CD4-positive, CD25-positive, alpha-beta regulatory T cell (primary cell): Measurements from ENCODE around the gene RPS25. TPM values are rescaled to one million over a fixed set of nuclear protein-coding genes. Genes with fewer than 3 reads are reported as not detected.

Experiments used
- ATAC-seq, 2 donors: fragments of 150-1000 bp; cut with Tn5 transposase; one replicate each; pipeline ENCODE4 v1.10.0; 2021; ENCODE audit warnings: low read depth in 2 of 2, moderate number of reproducible peaks in 2 of 2, moderate library complexity in 1 of 2
- DNase-seq, 3 donors: peaks; one replicate each; pipeline versions ENCODE4 v3.0.0 to v3.0.0-alpha.2; 2012 to 2022; ENCODE audit warnings: mixed read lengths in 1 of 3
- H3K27ac ChIP-seq: one replicate; pipeline ENCODE4 v1.7.0; 2013; ENCODE audit warnings: mild to moderate bottlenecking, low read length; ENCODE audit not compliant: insufficient read depth, poor library complexity, severe bottlenecking
- H3K27me3 ChIP-seq: one replicate; pipeline ENCODE4 v1.7.0; 2013; ENCODE audit warnings: low read length; ENCODE audit not compliant: control insufficient read depth, insufficient read depth
- H3K36me3 ChIP-seq: one replicate; pipeline ENCODE4 v1.7.0; 2013; ENCODE audit warnings: mild to moderate bottlenecking, low read length, moderate library complexity; ENCODE audit not compliant: control insufficient read depth, insufficient read depth
- H3K4me1 ChIP-seq: 2 replicates; pipeline ENCODE4 v1.7.0; 2013; ENCODE audit warnings: mild to moderate bottlenecking, low read length; ENCODE audit not compliant: insufficient read depth, control insufficient read depth, poor library complexity, severe bottlenecking
- H3K4me3 ChIP-seq: one replicate; pipeline ENCODE4 v1.7.0; 2013; ENCODE audit warnings: low read depth, mild to moderate bottlenecking, low read length, moderate library complexity
- H3K9me3 ChIP-seq, 2 experiments: 1 replicate in 1 of 2; 2 replicates in 1 of 2; pipeline ENCODE4 v1.7.0; 2013; ENCODE audit warnings: low read length in 2 of 2, mild to moderate bottlenecking in 1 of 2, moderate library complexity in 1 of 2; ENCODE audit not compliant: control insufficient read depth in 2 of 2
- H3K27ac Mint-ChIP-seq, 3 donors: one replicate each; pipeline ENCODE4 v1.8.0; 2020 to 2022; ENCODE audit warnings: mild to moderate bottlenecking in 3 of 3, mixed read lengths in 3 of 3, moderate library complexity in 2 of 3
- H3K27me3 Mint-ChIP-seq: one replicate; pipeline ENCODE4 v1.8.0; 2022; ENCODE audit warnings: mild to moderate bottlenecking, mixed read lengths
- H3K36me3 Mint-ChIP-seq: one replicate; pipeline ENCODE4 v1.8.0; 2020; ENCODE audit warnings: mixed read lengths
- H3K4me1 Mint-ChIP-seq, 4 donors: one replicate each; pipeline ENCODE4 v1.8.0; 2020 to 2022; ENCODE audit warnings: mixed read lengths in 4 of 4, mild to moderate bottlenecking in 1 of 4
- H3K4me3 Mint-ChIP-seq, 4 donors: one replicate each; pipeline ENCODE4 v1.8.0; 2020 to 2022; ENCODE audit warnings: mild to moderate bottlenecking in 4 of 4, mixed read lengths in 4 of 4, moderate library complexity in 3 of 4
- H3K9me3 Mint-ChIP-seq, 7 donors: one replicate each; pipeline ENCODE4 v1.8.0; 2020 to 2022; ENCODE audit warnings: mixed read lengths in 7 of 7, mild to moderate bottlenecking in 3 of 7, moderate library complexity in 2 of 7
- polyA plus RNA-seq, 4 donors: library from polyadenylated mRNA; unstranded; fragments of 300-500 nt; fragmentation: Illumina TruSeq; gene quantifications; one replicate each; pipeline ENCODE4 v1.2.3, GENCODE V29; 2021
- total RNA-seq: library from RNA; stranded (reverse); gene quantifications from one replicate; pipeline ENCODE4 v1.2.3, GENCODE V29; 2022

Gene RPS25
- total and polyA plus RNA-seq, 5 donors from 2014 or later: 1,801 to 5,953 (median 4,978) TPM

DNA sequence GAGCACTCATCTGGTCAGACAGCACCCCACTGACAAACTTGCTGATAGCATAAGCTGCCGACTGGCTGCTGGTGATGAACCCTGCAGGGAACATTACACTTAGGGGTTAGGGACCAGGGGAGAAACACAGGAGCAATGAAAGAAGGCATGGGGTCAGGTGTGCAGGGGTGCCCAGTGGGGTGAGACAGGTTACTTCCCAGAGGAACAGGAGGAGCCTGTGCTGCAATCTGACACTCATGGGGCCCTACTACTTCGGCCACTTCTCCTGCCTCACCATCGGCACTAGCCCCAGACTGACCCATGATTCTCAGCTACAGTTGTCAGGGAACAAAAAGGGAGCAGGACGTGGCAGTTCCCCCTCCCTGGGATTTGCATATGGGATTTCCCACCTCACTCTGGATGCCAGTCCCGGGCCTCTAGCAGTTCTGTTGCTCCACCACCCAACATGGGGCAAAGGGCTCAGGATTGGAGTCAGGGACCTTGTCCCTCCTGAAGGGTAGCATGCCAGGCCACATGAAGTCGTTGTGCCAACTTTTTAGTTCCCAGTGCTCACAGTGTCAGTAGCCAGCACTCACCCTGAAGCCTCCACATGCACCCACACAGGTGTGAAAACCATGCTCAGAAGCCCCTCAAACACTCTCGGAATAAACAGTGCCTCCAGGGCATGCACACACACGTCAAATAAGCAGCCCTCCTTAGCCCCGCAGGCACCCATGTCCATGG, 10.4 kb upstream of the RPS25 start:
- peaks cover 6 to 40% (median 19%) of the 10 kb centered on the region in 4 donors for H3K4me1 Mint-ChIP-seq

GRCh38 chr11:119027561-119028345, 9.6 kb upstream of the RPS25 start:
- Mint-ChIP-seq H3K9me3 (no peaks in the 10 kb centered on the region), H3K4me3 (peak overlapping the region in 2 of 4 donors; percentile 48 to 98), H3K4me1 (peaks cover 9 to 46% (median 24%) of the 10 kb centered on the region in 4 donors), H3K27me3 (no peaks in the 10 kb centered on the region), H3K27ac (peak overlapping the region; percentile 26 to 76 (median 51)), H3K36me3 (peaks cover 27% of the 10 kb centered on the region)
- Histone ChIP-seq H3K4me1 (peaks cover 17% of the 10 kb centered on the region), H3K4me3 (no peak overlapping the region), H3K9me3 (no peaks in the 10 kb centered on the region), H3K36me3 (peaks cover 31% of the 10 kb centered on the region), H3K27ac (no peak overlapping the region), H3K27me3 (no peaks in the 10 kb centered on the region)
- DNase-seq (no peak), ATAC-seq (no peak)

More for the DNA sequence above, 10.4 kb upstream of the RPS25 start:
- Histone ChIP-seq H3K9me3 (no peaks in the 10 kb centered on the region), H3K36me3 (peaks cover 24% of the 10 kb centered on the region), H3K4me3 (no peak overlapping the region), H3K4me1 (peaks cover 17% of the 10 kb centered on the region), H3K27ac (no peak overlapping the region), H3K27me3 (no peaks in the 10 kb centered on the region)
- peak overlapping the region; percentile 4 to 98 (median 87) for H3K4me3 Mint-ChIP-seq
- peak overlapping the region; percentile 14 to 90 (median 82) for H3K27ac Mint-ChIP-seq
- no peak for DNase-seq
- H3K9me3 Mint-ChIP-seq: no peaks in the 10 kb centered on the region
- H3K36me3 Mint-ChIP-seq: peaks cover 22% of the 10 kb centered on the region
- H3K27me3 Mint-ChIP-seq: no peaks in the 10 kb centered on the region
- ATAC-seq: no peak

DNA sequence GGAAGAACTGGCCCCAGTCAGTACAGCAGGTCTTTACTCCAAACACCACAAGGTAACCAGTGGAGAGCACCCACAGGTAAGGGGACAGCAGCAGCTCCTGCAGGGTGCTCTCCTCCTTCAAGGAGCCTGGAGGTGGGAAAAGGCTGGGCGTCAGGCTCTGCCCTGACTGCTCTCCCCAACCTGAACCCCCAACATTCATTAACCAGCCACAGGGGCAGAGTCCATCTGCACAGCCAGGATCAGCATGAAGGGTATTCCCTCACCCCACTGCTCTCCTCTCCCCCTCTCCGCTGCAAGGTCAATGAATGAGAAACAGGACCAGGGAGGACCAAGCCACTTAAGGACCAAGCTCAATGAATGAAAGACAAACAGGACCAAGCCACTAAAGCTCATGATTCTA, 8.8 kb upstream of the RPS25 start:
- H3K4me1 Mint-ChIP-seq: peaks cover 9 to 52% (median 24%) of the 10 kb centered on the region in 4 donors
- ATAC-seq: no peak

GRCh38 chr11:119025978-119026766, 8.0 kb upstream of the RPS25 start:
- H3K9me3 Mint-ChIP-seq: no peaks in the 10 kb centered on the region
- H3K4me3 Mint-ChIP-seq: peak overlapping the region in 1 of 4 donors; percentile 98
- H3K27me3 Mint-ChIP-seq: no peaks in the 10 kb centered on the region
- ATAC-seq (no peak), DNase-seq (no peak)
- no peaks in the 10 kb centered on the region for H3K9me3 ChIP-seq
- H3K27ac Mint-ChIP-seq: peak overlapping the region in 2 of 3 donors; percentile 49 to 59
- H3K4me3 ChIP-seq: no peak overlapping the region
- H3K36me3 Mint-ChIP-seq: peaks cover 32% of the 10 kb centered on the region
- H3K36me3 ChIP-seq: peaks cover 45% of the 10 kb centered on the region
- peaks cover 23% of the 10 kb centered on the region for H3K4me1 ChIP-seq
- H3K27me3 ChIP-seq: no peaks in the 10 kb centered on the region
- no peak overlapping the region for H3K27ac ChIP-seq
- peaks cover 14 to 60% (median 29%) of the 10 kb centered on the region in 4 donors for H3K4me1 Mint-ChIP-seq

More for the DNA sequence above, 8.8 kb upstream of the RPS25 start:
- Mint-ChIP-seq H3K9me3 (no peaks in the 10 kb centered on the region), H3K27ac (peak overlapping the region in 2 of 3 donors; percentile 51 to 76), H3K4me3 (peak overlapping the region in 1 of 4 donors; percentile 98), H3K27me3 (no peaks in the 10 kb centered on the region), H3K36me3 (peaks cover 27% of the 10 kb centered on the region)
- no peak for DNase-seq
- H3K9me3 ChIP-seq: no peaks in the 10 kb centered on the region
- H3K27me3 ChIP-seq: no peaks in the 10 kb centered on the region
- peaks cover 17% of the 10 kb centered on the region for H3K4me1 ChIP-seq
- H3K27ac ChIP-seq: no peak overlapping the region
- no peak overlapping the region for H3K4me3 ChIP-seq
- peaks cover 37% of the 10 kb centered on the region for H3K36me3 ChIP-seq

- H3K9me3 Mint-ChIP-seq: no peaks in the 10 kb centered on the region
- H3K36me3 Mint-ChIP-seq: peaks cover 32% of the 10 kb centered on the region
- H3K27me3 Mint-ChIP-seq: no peaks in the 10 kb centered on the region
- Histone ChIP-seq H3K27me3 (no peaks in the 10 kb centered on the region), H3K36me3 (peaks cover 47% of the 10 kb centered on the region), H3K27ac (no peak overlapping the region), H3K9me3 (no peaks in the 10 kb centered on the region), H3K4me1 (peaks cover 26% of the 10 kb centered on the region), H3K4me3 (no peak overlapping the region)
- peak overlapping the region in 2 of 3 donors; percentile 49 to 78 for H3K27ac Mint-ChIP-seq
- peaks cover 14 to 59% (median 29%) of the 10 kb centered on the region in 4 donors for H3K4me1 Mint-ChIP-seq
- no peak for DNase-seq
- peak overlapping the region in 2 of 4 donors; percentile 53 to 59 for H3K4me3 Mint-ChIP-seq
- no peak for ATAC-seq
Observed at GRCh38 chr11:119025541-119025940, 7.4 kb upstream of the RPS25 start.

GRCh38 chr11:119025099-119025473, 6.9 kb upstream of the RPS25 start:
- peaks cover 34% of the 10 kb centered on the region for H3K36me3 Mint-ChIP-seq
- peaks cover 27% of the 10 kb centered on the region for H3K4me1 ChIP-seq
- H3K4me3 ChIP-seq: no peak overlapping the region
- H3K27me3 Mint-ChIP-seq: no peaks in the 10 kb centered on the region
- H3K27ac Mint-ChIP-seq: peak overlapping the region in 1 of 3 donors; percentile 78
- H3K27ac ChIP-seq: no peak overlapping the region
- H3K27me3 ChIP-seq: no peaks in the 10 kb centered on the region
- no peaks in the 10 kb centered on the region for H3K9me3 Mint-ChIP-seq
- DNase-seq (no peak), ATAC-seq (no peak)
- H3K4me1 Mint-ChIP-seq: peaks cover 15 to 62% (median 31%) of the 10 kb centered on the region in 4 donors
- H3K36me3 ChIP-seq: peaks cover 47% of the 10 kb centered on the region
- H3K9me3 ChIP-seq: no peaks in the 10 kb centered on the region
- peak overlapping the region in 1 of 4 donors; percentile 53 for H3K4me3 Mint-ChIP-seq

- H3K27me3 Mint-ChIP-seq: no peaks in the 10 kb centered on the region
- peaks cover 52% of the 10 kb centered on the region for H3K36me3 ChIP-seq
- ATAC-seq (no peak), DNase-seq (no peak)
- H3K27ac ChIP-seq: no peak overlapping the region
- H3K9me3 Mint-ChIP-seq: no peaks in the 10 kb centered on the region
- H3K27me3 ChIP-seq: no peaks in the 10 kb centered on the region
- H3K4me3 Mint-ChIP-seq: peak overlapping the region in 1 of 4 donors; percentile 53
- no peaks in the 10 kb centered on the region for H3K9me3 ChIP-seq
- H3K36me3 Mint-ChIP-seq: peaks cover 37% of the 10 kb centered on the region
- H3K4me3 ChIP-seq: no peak overlapping the region
- peak overlapping the region in 1 of 3 donors; percentile 78 for H3K27ac Mint-ChIP-seq
- H3K4me1 Mint-ChIP-seq: peaks cover 20 to 63% (median 30%) of the 10 kb centered on the region in 4 donors
- peaks cover 27% of the 10 kb centered on the region for H3K4me1 ChIP-seq
Observed at GRCh38 chr11:119024430-119025098, 6.4 kb upstream of the RPS25 start.
